NCI-H2081 (cell line): Measurements from ENCODE around the gene TNRC6C.
"Not testable (repeated sequence)": the region's sequence is repeated elsewhere in the genome, so short reads cannot be mapped to it uniquely, and the experiment has no call there.

Experiments used
- DNase-seq, 2 experiments: peaks; one replicate each; lab custom pipeline; 2025; lab: John Stamatoyannopoulos, UW

The TNRC6C gene

GRCh38 chr17:77930780-77931768 is 27.4 kb upstream of the TNRC6C start:
- no peak for DNase-seq

DNA sequence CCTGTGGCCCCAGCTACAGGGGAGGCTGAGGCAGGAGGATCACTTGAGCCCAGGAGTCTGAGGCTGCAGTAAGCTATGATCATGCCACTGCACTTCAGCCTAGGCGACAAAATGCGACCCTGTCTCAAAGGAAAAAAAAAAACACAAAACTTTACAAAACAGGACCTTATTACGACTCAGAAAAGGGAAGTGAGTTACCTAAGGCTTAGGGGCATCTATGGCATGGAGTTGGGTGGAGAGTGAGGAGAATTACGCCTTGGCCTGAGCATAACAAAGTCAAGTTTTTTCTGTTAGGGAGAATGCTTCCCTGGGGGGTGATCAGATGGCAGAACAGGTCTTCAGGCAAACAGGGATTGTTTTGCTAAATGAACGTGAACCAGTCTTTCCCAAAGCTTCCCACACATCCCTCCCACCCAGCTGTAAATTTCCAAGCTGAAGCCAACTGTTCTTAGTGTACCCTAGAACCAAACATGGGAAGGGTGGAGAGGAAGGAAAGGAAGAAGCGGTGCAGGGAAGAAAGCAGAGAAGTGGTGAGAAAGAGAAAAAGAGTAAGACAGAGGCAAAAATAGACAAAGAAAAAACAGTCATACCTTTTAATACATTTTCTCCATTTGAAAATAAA is 24.6 kb upstream of the TNRC6C start:
- DNase-seq: no peak

DNA sequence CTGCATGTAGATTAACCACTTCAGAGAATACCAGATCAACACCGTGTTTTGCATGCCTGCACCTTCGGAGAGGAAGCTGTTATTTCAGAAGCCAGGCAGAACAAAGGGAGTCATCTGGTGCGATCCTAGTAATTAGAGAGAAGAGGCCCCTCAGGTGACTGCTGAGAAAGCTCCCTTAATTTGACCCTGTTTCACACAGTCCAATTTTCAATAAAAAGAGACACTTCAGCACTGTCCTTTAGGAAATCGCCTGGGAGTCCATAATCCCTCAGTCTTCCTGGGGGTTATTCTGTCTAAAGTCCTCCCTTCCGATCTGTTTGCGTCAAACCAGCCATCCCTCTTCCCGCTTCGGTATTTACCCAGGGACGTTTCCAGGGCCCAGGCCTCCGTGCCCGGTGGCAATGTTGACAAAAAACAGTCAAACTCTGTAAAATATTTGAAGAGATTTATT is 23.4 kb upstream of the TNRC6C start:
- peak; percentile 24 to 66 for DNase-seq

DNA sequence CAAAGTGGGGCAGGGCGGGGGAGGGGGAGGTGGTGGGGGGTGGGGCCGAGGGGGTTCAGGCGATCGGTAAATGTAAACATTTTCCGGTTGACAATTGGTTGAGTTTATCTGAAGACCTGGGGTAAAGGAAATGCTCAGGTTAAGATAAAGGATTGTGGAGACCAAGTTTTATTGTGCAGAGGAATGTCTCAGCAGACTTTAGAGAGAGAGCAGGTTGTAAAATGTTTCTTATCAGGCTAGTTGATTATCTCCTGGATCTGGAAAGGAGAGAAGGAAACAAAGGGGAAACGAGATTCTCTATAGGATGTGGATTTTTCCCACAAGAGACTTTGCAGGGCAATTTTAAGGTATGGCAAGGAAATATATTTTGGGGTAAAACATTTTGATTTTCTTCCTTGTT is 22.8 kb upstream of the TNRC6C start:
- not testable (repeated sequence) for DNase-seq

GRCh38 chr17:77936881-77937280 is 21.6 kb upstream of the TNRC6C start:
- DNase-seq: no peak

- DNase-seq: no peak
These were observed 17.5 kb upstream of the TNRC6C start for GRCh38 chr17:77941004-77941403.

DNA sequence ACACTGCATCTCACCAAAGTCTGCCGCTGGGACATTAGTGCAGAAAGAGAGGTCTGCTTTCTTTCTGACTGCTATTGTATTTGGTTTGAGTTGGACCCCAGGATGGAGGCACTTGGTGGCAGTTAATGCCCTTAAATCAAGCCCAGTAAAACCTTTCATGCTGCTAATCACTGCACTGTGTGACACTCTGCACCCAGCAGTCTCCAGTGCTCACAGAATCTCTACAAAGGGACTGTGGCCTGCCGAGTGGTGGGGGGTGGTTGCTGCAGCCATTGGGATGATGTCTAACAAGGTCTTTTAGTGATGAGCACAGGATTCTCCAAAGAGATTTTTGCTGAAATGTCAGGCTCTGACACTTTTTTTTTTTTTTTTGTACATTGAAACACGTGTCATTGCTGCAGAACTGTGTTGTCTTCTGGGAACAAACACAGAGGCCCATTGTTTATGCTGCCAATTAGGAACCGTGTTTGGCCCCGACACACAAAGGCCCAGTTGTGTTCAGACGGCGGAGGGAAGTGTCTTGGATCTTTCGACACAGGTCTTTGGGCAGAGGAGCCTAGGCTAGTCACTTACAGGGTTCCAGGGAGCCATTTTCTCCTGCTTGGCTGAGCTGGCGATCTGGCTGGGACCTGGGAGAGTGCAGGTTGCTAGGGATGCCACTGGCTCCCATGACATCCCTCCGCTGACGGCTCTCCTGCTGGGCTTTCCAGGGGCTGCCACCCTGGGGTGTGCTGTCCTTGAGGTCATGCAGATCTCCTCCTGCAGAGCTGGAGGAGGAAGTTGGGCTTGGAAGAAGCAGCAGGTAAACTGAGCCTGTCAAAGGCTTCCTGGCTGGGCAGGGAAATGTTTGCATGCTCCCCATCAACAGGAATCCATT is 16.2 kb upstream of the TNRC6C start:
- no peak for DNase-seq

DNA sequence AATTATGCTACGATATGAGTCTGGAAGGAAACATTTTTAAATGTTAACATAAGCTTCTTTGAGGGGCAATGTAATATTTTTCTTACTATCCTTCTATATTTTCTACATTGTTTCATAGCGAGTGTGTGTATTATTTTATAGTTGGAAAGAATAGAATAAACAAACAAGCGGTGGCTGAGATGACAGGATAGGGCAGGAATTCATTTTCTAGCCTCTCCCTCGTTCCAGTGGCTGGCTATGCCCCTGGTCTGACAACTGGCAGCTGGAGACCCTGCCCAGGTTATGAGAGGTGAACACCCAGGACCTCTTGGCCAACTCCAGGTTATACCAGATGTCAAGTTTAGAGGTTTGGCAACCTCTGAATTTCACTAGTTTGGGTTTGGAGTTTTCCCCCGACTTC is 14.5 kb upstream of the TNRC6C start:
- no peak for DNase-seq

- DNase-seq: no peak
These were observed 13.9 kb upstream of the TNRC6C start for GRCh38 chr17:77944390-77945222.

- DNase-seq: no peak
These were observed 11.4 kb upstream of the TNRC6C start for GRCh38 chr17:77946900-77947645.

DNA sequence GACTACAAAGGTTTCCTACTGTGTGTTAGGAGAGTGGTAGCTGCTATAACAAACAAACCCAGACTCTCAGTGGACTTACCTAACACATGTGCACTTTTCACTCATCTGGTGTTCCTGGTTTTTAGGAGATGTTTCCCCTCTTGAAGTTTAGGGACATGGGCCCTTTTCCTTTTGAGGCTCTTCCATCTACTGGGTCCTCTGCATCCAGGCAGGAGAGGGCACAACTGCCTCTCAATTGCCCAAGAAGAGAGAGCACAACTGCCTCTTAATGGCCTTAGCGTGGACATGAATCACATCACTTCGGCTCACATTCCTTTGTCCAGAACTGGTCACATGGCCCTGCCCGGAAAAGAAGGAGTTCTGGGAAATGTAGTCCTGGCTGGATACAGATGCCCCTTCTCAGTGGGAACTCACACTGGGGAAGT is 9.8 kb upstream of the TNRC6C start:
- DNase-seq: no peak

- no peak for DNase-seq
These were observed 7.4 kb upstream of the TNRC6C start for GRCh38 chr17:77951123-77951522.

DNA sequence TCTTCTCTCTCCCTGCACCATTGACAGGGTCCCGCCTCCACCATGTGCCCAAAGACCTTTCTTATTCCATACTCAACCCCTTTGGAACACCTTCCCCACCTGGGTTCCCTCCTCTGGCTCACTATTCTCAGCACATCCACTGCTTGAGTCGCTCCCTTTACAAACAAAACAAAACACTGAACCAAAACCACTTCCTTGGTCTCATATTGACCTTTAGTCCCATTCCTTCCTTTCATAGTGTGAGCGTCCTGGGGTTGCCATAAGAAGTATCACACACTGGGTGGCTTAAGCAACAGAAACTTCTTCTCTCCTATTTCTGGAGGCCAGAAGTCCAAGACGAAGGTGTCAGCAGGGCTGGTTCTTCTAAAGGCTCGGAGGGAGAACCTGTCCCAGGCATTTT is 6.1 kb upstream of the TNRC6C start:
- no peak for DNase-seq

DNA sequence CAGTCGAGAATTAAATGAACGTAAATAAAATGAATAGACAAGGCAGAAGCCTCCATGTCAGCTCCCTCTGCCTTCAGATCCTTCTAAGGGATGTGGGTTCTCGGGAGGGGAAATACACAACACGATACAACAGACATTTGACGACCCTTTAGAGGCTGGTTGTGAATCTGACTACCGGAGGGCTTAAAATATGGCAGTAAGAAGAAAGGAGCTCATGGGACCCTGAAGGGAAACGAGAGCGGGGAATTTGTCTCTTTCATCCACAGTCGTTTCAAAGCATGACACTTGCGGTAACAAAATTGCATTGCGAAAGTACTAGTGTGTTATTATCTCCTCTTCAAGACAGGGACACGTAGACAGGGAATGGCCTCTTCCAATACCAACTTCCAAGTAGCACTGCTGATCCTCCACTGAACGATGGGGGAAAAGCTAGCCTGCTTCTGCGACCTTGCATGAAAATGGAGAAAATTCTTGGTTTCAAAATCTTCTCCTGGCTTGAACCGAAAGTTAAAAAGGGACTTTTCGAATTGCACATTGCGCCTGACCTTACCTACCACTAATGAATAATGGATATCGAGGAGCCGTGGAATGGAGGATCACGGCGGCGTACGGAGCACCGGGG is 1.2 kb upstream of the TNRC6C start:
- no peak for DNase-seq

DNA sequence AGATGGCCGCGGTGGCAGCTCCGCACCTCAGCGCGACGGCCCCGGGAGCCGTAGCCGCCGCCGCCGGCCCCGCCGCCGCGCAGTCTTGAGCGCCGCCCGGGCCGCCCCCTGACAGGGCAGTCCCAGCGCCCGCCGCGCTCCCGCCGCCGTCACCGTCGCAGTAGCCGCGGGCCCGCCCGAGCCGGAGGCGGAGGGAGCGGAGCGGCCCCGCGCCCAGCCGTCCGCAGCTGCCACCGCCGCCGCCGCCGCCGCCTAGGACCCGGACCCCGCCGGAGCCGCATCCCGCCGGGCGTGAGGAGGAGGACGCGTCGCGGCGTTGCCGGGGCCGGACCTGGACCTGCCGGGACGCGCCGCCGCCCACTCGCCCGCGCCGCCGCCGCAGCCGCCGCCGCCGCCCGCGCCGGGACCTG is 218 bp downstream of the TNRC6C start:
- DNase-seq: no peak

- DNase-seq: peak in 1 of 2 experiments; percentile 36
These were observed 823 bp downstream of the TNRC6C start for GRCh38 chr17:77959126-77959925.

- peak in 1 of 2 experiments; percentile 44 for DNase-seq
These were observed 1.5 kb downstream of the TNRC6C start for GRCh38 chr17:77959926-77960521.

DNA sequence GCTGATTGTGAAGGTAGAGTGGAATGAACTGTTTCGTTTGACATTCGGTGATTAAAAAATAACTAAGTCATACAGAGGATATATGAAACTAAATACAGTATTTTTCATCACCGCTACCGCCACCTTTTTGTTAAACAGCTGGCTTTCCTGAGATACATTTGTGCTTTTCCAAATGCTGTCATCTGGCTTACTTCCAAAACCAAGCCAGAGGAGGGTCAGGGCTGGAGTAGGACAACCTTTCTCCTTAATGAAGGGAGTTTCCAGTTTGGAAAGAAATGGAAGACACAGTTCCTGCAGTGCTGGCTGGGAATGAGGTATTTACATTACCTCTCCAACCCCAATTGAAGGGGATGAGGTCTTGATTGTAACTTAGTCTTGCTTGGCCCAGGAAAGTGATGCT is 3.2 kb downstream of the TNRC6C start:
- DNase-seq: no peak

GRCh38 chr17:77962348-77962747 is 3.8 kb downstream of the TNRC6C start:
- no peak for DNase-seq
